GM19468 (cell line): ENCODE results near the gene ELMO1.
"Not testable (repeated sequence)": the region's sequence is repeated elsewhere in the genome, so short reads cannot be mapped to it uniquely, and the experiment has no call there.

Experiments
- ATAC-seq: cut with Tn5 transposase; IDR thresholded peaks from one replicate; pipeline ENCODE4 v1.9.1; 2021; ENCODE audit warnings: mild to moderate bottlenecking, moderate library complexity, moderate number of reproducible peaks; ENCODE audit not compliant: unreplicated experiment; ENCODE audit errors: extremely low read depth

The ELMO1 gene

DNA sequence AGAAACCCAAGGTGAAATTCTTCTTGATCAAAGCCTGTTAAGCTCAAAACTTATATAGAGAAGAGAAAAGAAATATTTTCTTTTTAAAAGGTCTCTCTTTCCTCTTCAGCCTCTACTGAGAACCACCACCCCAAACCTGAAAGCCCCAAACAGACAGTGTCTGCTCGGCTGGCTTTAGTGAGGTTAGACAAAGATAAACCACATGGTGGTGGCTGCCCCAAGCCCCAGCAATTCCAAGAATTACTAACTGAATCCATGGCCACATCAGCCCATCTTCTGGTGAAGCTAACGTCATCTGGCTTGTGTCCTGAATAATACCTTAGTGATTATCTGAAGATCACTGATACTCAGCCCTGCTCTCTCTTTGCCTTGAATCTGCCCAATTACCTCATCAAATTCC, 275.0 kb downstream of the ELMO1 start:
- no peak for ATAC-seq

DNA sequence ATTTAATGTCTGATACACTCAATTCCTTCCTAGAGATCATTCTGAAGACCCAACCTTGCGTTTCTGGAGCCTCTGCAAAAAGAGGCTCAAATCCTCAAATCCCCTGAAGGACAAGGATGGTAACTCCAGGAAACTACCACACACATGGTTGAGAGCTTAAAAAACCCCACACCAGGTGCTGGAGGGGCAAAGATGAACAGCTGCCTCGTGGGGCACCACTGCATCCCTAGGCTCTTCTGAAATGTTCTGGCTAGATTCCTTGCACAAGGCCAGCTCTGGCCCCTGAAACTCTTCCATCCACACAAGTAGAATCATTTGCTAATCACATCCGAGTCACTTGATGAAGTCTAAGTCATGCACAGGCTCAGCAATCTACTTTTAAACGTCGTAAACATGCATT, 286.6 kb downstream of the ELMO1 start:
- ATAC-seq: no peak

- ATAC-seq: no peak
Measured at GRCh38 chr7:37160656-37161055, 288.0 kb downstream of the ELMO1 start.

GRCh38 chr7:37153376-37153775, 295.3 kb downstream of the ELMO1 start:
- no peak for ATAC-seq

DNA sequence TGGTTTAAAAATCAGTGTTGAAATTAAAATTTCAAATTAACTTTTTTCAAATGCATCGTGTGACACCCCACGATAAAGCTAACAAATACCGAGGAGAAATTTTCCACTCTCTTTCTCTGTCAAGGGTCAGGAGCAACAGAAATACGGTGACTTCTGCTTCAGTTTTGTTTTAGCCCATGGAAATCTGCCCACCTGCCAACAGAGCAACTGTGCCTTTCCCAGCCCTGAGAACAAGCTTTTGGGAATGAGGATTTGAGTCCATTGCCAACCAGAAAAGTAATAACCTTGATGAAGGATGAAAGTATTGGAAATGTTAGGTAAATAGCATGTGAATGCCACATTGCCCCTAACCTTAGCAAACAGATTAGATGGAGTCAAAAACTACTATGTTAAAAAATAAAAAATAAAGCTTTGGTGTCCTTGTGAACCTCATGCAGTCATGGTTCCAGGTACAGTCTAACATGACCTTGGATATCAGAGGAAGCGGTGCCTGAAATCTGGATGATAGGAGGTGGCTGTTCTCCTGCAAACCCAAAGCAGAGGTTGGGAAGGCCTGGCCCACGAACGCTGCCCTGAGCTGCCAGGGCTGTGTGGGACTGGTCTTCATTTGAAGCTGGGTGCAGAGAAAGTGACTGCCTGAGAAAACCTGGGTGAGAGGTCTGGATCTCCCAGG, 296.8 kb downstream of the ELMO1 start:
- no peak for ATAC-seq

DNA sequence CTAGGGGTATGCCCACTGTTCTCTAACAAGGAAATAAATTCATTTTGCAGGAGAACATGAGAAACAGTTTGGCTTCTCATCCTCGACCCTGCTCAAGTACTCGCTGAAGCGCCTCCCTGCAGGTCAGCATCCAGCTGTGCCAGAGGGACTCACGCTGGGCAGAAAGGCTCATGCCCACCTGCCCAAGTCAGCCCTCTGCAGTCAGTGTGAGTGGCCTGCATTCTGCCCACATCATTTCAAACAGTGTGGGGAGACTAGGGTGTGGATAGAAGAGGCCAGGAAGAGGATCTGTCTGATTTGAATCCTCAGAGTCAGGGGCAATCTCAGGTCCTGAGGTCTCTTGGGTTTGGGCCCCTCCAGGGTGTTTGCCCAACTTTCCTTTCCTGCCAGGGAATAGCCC, 297.8 kb downstream of the ELMO1 start:
- no peak for ATAC-seq

DNA sequence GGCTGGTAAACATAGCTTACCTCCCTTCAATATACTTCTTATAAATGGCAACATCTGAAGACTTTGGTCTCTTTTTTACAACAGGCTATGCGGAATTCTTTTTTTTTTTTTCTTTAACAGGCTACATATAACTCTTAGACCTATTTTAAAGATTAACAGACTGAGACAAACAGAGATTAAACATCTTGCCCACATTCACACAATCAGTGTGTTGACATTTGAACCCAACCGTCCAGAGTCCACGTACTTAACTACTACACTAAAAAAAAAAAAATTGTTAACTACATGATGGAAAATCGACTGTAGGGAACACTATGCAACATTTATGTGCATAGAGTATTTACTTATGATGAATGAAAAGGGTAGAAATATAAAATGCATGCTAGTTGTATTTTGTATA, 298.5 kb downstream of the ELMO1 start:
- no peak for ATAC-seq

DNA sequence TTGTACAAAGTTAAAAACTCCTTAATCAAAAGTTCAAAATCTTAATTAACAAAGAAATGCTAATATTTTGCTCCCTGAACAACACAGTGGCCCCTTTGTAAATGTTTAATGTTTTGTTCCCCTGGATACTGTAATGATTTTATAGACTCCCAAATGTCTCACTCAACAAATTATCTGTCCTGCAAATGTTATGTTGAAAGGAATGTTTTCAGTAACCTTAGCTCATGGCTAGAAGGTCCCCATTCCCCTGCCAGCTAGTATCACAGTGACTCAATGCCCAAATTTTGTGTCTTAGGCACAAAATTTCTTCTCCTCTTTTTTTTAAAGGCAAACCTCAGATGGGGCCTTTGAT, 298.9 kb downstream of the ELMO1 start:
- no peak for ATAC-seq

DNA sequence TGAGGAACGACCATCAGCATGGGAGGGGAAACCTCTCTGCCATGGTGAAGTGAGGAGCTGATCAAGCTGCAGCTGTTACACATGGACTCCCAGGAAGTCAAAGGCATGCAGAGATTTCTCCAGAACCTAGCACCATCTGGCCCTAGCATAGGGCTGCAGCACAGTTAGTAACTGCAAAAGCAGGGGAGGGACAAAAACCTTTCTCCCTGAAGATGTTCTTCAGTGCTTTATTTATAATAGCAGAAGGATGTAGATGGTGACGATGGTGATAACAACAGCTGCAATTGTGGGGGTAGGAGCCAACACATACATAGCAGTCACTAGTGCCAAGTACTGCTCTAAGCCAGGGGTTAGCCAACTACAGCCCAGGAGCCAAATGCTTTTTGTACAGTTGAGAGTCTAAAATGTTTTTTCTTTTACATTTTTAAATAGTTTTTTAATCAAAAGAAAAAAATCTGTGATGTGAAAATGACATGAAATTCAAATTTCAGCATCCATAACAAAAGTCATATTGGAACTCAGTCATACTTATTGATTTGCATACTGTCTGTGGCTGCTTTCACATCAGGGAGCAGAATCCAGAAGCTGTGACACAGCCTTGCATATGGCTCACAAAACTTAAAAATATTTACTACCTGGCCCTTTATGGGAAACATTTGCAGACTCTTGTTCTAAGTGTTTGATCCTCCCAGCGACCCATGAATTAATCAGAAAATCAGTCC, 299.5 kb downstream of the ELMO1 start:
- no peak for ATAC-seq

DNA sequence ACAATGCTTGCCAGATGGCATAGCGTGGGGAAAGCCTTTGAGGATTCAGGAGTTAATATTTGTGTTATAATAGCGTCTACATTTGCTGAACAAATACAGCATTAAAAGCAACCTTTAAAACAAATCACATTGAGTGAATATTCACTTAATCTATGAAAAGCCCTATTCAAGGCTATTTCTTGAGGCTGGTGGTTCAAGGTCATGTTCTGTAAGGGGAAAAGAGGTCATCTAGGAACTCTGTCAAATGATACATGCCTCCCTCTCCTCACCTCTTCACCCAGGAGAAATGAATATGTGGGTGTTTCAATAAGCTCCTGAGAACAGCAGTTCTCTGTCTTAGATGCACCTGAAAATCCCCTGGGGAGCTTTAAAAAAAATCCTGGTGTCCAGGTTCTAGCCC, 303.0 kb downstream of the ELMO1 start:
- no peak for ATAC-seq

GRCh38 chr7:37144423-37144822, 304.2 kb downstream of the ELMO1 start:
- ATAC-seq: no peak

- ATAC-seq: no peak
Measured at GRCh38 chr7:37142958-37143357, 305.7 kb downstream of the ELMO1 start.

- no peak for ATAC-seq
Measured at GRCh38 chr7:37141742-37142141, 306.9 kb downstream of the ELMO1 start.

GRCh38 chr7:37133902-37134301, 314.8 kb downstream of the ELMO1 start:
- ATAC-seq: not testable (repeated sequence)

- no peak for ATAC-seq
Measured at GRCh38 chr7:37131855-37132254, 316.8 kb downstream of the ELMO1 start.

DNA sequence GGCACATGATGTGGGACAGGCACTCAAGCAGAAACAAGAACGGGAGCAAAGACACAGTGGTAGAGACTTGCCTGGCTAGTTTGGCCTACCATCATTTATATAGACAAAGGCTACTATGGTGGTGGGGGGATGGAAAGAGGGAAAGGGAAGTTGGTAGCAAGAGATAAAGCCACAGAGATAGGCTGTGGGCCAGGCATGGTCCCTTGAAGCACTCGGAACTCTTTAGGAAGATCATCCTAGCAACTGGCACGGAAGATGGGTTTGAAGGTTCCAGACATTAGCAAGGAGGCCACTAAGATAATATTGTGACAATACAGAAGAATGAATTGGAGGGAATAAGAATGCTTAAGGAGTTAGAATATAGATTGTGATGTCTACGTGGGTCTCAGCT, 319.6 kb downstream of the ELMO1 start:
- no peak for ATAC-seq

GRCh38 chr7:37128327-37129034, 320.2 kb downstream of the ELMO1 start:
- no peak for ATAC-seq

- no peak for ATAC-seq
Measured at GRCh38 chr7:37119296-37119860, 329.3 kb downstream of the ELMO1 start.

DNA sequence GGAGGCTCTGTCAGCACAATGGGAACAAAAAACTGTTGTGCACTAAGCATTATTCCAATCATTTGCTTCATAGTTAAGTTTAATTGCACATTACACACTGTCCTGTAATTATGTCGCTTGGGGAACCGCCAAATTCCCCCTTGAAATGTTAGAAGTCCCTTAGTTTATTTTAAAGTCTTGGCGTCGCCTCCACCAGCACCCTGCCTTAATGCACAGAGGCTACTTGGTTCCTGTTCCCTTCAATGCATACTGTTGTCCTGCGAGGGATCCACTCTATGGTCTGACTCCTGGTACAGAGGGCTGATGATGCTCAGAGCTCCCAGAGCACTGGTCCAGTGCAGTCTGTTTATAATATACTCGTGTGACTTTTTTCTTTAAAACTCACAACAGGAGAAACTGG, 330.7 kb downstream of the ELMO1 start:
- ATAC-seq: no peak

DNA sequence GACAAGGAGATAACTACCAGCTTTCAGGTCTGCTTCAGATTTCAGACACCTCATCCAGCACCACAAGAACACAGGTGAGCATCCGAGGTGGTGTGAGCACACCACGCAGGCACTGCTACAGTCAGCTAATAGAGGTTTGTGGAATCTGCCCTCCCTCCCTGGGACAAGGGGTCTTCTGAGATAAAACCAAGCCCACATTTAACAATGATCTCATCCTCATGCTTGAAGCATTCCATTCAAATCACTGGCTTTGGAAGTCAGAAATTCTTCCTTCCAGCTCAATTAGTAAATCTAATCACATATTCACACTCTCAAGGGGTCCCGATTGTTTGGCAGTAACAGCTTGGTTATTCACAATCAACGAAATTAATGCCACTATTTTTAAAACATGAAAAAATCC, 331.4 kb downstream of the ELMO1 start:
- no peak for ATAC-seq

GRCh38 chr7:37116093-37116701, 332.5 kb downstream of the ELMO1 start:
- no peak for ATAC-seq
